Endothelial cell of hepatic sinusoid (primary cell): ENCODE measurements around the gene JAK2.

Source experiments
- in situ Hi-C: cut with HindIII; loops from 2 replicates; pipeline ENCODE4 v1.10.0; 2017; ENCODE audit warnings: low sequenced_read_pairs

JAK2 gene

GRCh38 chr9:5122116-5122515 lies 137.0 kb downstream of the JAK2 start:
- in situ Hi-C loops = no loop called here

DNA sequence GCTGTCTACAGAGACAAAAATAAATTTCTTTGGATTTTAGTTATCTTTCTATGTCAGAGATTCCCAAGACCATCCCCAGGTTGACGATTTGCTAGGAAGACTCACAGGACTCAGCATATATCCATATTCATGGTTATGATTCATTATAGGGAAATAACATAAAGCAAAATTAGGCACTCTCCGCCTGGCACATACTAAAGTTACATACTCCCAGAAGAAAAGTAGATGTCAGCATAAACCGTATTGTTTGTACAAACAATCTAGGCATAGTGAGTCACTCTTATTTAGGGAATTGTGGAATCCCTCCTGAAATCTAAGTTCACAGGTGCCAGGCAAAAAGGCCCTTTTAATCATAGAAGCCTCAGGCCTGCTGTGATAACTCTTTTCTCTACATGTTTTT lies 137.4 kb downstream of the JAK2 start:
- in situ Hi-C loops = no loop called here

DNA sequence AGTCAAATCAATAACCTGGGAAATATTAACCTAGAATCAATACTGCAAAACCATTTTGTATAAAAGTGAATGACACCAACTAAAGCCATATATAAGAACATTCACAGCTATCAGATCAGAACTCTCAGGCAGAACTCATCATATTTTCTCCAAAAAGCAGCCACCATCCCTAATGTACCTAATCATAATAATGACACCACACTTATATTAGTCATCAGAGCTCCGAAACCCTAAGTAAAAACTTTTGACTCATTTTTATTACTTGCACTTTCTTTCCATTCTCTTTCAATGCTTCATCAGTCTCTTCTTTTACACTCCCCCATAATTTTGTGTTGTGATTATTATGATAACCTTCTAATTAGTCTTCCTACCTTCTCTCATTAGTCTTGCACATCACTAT lies 155.1 kb downstream of the JAK2 start:
- in situ Hi-C loops = no loop called here

DNA sequence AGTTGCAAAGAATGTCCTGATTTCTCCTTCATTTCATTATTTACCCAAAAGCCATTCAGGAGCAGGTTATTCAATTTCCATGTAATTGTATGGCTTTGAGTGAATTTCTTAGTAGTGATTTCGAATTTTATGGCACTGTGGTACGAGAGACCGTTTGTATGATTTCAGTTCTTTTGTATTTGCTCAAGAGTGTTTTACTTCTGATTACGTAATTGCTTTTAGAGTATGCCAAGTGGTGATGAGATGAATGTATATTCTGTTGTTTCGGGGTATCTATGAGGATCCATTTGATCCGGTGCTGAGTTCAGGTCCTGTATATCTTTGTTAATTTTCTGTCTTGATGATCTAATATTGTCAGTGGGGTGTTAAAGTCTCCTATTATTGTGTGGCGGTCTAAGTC lies 159.1 kb downstream of the JAK2 start:
- in situ Hi-C loops = no loop called here

DNA sequence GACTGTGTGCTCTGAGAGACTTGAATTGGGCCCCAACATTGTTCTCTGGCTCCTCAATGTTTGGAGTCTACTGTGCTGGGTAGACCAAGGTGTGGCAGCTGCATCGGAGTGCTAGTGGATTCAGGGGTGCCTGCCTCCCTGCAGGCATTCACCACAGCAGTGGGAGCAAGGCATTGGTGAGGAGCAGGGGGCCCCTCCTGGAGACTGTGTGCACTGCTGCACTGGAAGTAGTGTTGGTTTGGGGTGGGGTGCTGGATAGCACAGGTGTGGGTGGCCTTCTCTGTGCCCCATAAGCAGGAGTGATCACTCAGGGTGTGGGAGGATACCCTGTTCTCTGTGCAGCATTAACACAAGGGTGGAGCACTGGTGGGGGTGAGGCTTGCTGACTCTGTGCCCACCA lies 161.2 kb downstream of the JAK2 start:
- in situ Hi-C loops = no loop called here
